ENCODE measurements around the gene SLC25A29.
"Not testable (repeated sequence)": the region's sequence is repeated elsewhere in the genome, so short reads cannot be mapped to it uniquely, and the experiment has no call there.

Gene SLC25A29

DNA sequence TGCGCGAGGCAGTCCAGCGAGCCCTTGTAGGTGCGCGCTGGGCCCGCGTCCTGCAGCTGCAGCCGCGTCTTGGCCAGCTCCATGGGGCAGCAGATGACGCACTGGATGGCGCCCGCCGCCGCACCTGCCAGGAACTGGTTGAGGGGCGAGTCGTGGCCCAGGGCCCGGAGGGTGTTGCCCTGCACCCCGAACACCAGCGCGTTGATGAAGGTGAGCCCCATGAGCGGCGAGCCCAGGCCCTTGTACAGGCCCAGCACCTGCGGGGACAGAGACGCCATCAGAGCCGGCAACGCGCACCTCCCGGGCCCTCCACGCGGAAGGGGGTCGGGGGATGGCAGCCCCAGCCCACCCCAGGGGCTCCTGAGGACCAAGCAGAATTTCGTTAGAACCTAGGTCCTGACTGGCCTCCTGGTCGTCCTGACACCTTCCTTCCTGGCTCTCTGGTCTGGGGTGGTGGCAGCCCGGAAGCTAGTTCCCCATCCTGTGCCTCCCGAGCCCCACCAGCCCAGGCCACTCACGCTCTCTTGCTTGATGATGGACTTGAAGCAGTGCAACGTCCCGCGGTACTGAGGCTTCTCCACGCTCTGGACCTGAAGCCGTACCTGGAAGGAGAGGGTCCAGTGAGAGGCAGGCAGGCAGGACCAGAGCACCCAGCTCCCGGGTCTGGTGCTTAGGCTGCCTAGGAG is 13.3 kb downstream of the SLC25A29 start:
- no peak for DNase-seq

DNA sequence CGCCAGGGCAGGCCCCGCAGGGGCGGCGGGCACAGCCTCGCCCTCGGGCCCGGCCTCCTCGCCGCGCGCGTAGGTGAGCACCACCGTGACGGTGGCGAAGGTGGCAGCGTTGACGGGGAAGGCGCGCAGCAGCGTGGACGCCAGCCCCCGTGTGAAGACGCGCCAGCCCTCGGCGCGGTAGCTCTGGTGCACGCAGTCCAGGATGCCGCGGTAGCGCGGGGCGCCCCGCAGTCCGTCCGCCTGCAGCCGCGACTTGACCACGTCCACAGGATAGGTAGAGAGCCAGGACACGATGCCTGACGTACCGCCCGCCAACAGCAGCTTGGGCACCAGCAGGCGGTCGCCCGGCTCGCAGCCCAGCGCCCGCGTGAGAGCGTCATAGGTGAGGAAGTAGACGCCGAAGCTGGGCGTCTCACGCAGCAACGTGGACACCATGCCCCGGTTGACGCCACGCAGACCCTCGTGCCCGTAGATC is 13.9 kb downstream of the SLC25A29 start:
- no peak for DNase-seq

DNA sequence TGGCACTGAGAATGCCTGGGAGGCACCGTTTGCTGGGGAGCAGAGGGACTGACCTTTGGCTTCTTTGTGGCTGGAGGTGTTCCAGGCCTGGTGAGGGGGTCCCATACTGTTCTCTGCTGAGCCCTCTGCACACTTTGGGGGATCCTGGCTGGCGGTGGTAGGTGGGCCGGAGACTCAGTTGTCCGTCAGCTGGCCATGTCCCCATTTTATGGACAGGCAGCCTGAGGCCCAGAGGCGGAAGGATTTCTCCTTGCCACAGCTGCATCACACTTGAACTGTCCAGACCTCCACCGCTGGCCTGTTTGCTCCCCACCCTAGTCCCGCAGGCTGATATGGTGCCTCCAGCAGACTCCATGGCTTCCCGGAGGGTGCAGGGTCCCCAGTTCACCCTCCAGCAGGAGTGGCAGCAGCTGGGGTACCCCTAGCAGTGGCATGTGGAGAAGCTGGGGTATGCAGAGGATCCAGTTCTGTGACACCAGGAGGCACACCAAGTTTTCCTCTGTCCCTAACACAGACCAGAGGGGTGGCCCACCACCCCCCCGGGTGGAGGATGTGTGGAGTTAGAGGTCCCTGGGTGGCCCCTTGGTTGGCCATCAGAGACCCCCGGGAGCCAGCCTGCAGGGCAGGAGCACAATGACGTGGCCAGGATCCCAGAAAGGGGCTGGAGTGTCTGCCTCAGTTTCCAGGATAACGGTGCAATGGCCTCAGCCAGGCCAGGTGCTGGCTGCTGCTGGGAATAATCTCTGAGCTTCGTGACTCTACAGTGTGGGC is 14.8 kb downstream of the SLC25A29 start:
- no peak for DNase-seq

DNA sequence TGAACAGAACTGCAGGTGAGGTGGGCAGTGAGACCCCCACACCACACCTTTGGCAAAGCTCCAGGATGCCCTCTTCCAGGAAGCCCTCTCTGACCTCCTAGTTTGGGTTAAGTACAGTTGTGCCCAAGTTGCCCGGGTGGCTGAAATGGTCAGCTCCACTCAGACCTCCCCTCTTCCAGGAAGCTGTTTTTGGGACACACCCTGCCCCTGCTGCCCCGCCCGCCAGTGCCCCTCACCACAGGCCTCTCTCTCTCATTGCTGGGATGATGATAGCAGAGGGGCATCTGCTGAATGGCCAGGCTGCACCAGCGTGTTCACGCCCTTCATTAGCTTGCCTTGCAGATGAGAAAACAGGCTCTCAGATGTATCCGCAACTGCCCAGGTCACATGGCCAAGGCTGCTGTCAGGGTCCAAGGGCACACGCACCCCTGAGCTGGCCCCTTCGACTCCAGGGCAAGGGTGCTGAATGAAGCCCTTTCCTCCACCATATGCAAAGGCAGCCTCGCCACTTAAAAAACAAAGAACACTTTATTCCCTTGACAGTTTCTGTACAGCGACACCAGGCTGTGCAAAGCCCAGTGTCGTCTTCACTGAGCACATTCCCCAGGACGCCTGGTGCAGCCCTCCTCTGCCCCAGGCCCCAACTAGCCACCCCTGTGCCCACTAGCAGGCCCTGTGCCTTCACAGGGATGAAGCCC is 15.5 kb downstream of the SLC25A29 start:
- DNase-seq, result no peak

DNA sequence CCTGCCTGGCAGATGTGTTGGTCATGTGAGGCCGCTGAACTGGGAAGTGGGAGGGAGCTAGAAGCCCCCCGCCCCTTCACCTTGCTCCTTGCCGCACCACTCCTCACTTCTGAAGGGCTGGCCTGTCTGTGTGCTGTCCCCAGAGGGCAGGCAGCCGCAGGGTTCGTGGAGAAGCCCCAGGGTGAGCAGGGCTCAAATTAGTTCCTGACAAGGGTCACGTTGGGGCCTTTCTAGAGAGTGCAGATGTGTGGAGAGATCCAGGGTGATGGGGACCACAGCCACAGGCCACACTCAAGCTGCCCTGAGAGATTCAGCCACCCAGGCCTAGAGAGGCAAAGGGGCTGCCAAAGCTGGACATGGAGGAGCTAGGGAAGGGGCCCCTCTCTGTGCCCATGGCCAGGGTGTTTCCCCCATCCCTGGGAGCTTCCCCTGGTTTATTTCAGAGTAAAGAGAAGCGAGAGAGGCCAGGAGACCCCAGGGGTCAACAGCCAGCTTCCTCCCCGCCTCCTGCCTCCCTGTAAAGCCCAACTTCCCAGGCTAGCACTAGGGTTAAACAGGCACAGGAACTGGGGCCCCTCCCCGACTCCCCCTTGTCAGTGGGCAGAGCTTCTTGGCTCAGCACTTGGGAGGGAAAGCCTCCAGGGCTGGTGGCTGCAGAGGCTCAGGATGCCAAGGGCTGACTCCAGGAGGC is 16.2 kb downstream of the SLC25A29 start:
- no peak for DNase-seq

DNA sequence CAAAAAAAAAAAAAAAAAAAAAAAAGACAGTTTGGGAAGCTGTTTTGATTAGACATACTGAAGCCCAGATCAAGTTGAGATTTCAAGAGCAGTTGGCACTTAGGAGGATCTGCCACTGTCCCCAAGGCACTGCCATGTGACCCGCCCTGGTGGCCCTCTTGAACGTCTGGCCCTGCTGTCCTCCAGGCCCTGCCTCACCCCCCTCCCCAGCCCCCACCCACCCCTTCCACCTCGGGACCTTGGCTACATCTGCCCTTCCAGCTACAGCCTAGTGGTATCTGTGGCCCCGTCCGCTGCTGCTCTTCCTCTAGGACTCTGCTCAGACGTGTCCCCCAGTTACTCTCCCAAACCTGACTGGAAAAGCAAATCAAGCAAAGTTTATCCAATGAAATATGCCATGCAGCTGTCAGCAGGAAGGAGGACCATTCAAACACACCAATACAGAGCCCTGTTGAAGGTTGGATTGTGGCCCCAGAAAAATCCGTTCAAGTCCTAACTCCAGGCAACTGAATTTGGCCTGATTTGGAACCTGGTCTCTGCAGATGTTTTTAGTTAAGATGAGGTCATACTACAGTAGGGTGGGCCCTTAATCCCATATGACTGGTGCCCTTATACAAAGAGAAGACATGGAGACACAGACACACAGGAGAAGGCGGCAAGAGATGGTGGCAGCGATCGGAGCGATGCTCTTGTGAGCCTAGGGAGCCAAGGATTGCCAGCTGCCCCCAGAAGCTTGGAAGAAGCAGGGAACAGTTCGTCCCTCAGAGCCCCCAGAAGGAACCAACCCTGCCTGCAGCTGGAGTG is 17.7 kb downstream of the SLC25A29 start:
- no peak for DNase-seq

DNA sequence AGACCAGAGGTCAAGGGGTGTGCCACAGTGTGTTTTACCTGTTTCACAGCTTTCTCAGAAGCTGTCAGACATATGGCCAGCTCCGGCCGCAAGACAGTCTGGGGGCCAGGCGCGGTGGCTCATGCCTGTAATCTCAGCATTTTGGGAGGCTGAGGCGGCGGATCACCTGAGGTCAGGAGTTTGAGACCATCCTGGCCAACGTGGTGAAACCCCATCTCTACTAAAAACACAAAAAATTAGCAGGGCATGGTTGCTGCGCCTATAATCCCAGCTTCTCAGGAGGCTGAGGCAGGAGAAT is 18.3 kb downstream of the SLC25A29 start:
- DNase-seq, result not testable (repeated sequence)

DNA sequence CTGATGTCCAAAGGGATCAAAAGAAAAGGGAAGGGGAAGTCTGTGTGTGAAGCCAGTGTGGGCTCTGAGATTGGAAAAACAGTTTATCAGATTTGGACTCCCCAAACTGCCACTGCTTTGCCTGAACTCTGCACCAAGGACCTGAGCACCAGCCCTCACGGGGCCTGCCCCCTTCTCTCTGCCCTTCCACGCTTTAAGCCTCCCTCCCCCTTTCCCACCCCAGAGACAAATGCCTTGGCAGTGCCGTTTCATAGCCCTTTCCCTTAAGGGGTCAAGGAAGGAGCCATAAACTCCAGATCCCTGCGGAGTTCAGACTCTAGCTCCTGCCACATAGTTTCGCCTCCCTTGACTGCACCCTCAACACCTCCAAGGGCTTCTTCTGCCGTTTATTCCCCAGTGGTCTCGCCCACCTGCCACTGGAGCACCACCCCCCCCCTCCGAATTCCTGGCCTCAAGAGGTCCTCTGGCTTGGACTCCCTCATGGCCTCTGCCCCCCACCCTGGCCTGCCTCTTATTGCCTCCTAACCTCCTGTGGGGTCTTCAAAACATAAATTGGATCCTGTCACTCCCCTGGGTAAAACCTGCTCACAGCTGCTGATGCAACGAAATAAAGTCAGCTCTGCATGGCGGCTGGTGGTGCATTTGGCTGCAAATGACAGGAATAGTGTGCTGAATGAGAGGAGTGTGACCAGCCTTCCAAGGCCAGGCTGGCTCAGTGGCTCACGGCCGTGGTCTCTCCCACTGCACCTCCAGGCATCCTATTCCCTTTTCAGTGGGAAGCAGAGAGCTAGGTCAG is 18.8 kb downstream of the SLC25A29 start:
- DNase-seq, result no peak

DNA sequence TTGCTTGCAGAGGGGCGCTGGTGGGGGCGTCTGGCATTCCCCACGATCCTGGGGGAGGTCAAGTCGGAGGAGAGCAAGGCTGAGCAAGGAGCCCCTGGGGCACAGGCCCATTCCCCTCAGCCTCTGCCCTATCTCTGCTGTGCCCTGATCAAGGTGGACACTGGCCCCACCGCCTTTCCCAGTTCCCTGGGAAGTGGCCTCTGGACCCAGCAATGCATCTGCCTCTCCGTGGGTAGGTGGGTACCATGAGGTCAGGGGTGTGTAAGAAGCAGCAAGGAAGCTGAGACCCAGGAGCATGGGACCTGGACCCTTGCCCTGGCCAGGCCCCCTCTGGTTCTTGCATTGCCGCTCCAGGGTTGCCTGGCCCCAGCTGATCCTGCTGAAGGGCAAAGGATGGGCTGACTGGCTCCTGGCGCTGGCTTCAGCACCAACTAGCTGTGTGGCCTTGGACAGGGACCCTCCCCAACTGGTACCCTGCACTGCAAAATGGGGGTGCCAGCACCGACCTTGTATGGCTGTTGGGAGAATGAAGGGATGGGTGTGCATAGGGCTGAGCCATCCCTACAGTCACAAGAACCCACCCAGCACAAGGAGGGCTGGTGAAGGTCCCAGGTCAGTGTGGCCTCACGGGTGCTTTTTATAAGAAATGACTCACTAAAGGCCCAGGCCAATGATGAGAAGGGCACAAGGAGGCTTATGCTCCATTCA is 19.6 kb downstream of the SLC25A29 start:
- DNase-seq, result no peak

DNA sequence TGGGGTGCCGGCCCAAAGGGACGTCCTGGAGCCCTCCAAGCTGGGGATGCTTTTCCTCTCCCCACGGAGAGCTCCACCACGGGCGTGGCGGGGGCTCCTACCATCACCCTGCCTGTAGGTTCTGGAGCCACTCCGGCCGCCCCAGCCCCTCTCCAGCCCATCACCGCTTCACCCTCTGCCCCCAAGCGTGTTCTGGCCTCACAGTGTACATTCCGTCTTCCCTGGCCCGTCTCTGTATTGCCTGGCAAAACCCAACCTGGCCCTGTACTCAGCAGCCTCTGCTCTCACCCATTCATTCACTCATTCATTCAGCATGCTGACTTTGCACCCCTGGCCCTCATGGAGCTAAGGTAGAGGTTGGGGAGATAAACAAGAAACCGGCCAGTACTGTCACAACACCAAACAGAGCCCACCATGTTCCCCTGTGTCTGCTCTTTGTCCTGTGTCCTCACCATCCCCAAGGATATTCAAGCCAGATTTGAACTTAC is 20.3 kb downstream of the SLC25A29 start:
- DNase-seq, result no peak

DNA sequence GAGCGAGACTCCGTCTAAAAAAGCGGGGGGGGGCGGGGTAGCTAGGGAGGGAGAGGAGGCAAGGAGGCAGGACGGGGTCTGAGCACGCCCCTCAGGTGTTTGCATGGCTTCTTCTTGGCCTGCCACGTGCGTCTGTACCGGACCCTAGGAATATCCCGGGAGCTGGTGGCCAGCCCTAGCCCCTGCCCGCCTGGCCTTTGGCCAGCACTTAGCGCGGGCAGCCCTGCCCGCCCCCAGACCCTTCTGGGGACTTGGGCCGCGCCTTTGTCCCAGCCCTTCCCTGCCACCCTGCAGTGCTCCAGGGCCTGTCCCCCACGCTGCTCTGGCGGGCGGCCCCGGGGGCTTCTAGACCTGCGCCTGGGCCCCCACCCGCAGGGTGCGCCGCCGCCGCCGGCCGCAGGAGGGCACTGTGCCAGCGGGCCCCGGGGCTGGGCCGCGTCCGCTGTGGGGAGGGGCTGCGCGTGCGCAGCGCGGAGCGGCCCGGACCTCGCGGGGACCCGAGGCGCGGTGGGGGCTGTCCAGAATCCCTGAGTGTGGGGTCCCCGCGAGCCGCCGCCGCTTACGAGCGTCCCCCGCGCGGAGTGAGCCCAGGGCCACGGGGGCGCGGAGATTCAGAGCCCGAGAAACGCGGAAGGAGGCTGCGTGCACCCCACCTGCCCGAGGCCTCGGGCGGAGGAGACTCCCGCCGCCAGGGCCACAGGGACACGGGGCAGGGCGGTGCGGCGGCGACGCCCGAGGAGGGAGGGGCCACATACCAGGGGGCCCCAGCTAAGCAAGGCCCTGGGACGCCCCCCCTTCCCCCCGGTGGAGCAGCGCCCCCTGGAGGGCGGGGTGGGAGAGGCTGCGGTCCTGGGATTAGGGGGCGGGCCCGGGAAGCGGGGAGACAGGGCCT is 21.0 kb downstream of the SLC25A29 start:
- peak; percentile 98 for DNase-seq

DNA sequence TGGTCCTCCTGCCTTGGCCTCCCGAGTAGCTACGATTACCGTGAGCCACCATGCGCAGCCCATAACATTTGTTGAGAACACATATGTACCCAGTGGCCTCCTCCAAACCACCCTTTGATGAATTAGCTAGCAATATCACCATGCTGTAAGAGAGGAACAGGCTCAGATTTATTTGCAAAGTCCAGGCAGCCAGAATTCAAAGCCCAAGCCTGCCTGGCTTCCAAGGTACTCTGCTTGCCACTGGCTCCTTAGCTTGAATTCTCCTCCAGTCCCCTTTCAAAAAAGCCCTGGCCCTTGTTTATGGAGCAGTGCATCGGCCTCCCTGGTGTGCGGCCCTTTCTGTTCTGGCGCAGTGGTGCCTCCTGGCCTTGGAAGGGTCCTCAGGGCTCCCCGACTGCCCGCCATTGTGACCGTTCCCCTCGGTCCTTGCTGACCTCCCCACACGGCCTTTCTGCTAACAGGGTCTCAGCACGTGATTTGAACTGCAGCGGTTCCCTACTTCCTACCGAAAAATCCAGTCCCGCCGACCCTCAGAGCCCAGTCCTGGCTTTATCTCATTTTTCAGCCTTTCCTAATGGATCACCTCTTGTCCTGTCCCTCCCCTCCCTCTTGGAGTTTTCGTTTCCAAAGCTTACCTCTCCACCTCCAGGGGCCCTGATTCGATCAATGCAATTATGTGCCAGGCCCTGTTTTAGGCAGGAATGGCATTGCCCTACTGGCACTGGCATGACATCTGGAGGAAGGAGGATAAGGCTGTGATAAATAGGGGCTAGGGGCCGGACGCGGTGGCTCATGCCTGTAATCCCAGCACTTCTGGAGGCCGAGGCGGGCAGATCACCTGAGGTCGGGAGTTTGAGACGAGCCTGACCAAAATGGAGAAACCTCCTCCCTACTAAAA is 22.0 kb downstream of the SLC25A29 start:
- DNase-seq, result no peak

DNA sequence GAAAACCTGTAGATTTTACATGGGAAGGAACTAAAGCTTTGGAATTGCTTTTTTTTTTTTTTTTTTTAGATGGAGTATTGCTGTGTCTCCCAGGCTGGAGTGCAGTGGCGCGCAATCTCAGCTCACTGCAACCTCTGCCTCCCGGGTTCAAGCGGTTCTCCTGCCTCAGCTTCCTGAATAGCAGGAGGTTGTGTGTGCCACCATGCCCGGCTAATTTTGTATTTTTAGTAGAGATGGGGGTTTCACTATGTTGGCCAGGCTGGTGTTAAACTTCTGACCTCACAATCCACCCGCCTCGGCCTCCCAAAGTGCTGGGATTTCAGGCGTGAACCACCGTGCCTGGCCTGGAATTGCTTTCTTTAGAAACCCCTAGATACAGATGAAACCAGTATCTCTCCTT is 22.8 kb downstream of the SLC25A29 start:
- DNase-seq, result not testable (repeated sequence)

DNA sequence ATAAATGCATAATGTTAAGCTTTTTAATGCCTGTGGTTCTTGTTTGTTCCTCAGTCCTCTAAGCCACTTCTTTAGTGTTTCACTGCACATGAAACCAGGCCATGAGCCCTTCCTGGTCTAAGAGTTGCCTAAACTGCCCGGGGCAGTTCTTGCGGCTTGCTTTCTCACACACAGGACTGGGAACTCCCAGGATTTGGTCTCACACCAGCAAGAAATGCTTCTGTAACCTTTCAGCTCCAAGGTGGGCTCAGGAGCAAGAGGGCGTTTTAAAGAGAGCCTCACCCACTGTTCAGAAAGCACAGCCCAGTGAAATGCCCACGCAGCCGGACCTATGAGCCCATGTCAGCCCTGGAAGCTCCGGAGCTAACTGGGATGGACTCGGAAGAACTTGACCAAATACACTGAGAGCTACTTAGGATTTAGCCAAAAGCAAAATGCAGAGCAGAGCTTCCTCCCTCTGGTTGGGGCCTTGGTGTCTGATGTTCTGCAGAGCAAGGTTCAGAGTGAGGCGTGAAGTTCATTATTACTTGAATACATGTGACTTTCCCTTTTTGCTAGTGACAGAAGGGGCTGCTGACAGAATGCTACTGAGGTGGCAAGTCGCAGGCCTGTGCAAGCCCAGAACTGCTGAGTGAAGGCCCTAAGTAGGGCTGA is 23.4 kb downstream of the SLC25A29 start:
- DNase-seq, result no peak

DNA sequence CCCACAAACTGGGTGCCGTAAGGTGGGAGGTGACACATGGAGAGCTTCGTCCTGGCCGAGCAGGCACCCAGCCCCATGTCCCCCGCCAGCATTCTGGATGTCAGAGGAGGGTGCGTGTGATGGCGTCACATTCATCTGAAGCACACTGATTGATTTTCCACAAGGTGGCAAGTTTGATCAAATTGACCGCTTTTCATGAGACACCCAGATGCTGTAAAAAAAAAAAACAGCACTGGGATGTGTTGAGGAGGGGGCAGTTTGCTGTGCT is 24.2 kb downstream of the SLC25A29 start:
- DNase-seq, result no peak

DNA sequence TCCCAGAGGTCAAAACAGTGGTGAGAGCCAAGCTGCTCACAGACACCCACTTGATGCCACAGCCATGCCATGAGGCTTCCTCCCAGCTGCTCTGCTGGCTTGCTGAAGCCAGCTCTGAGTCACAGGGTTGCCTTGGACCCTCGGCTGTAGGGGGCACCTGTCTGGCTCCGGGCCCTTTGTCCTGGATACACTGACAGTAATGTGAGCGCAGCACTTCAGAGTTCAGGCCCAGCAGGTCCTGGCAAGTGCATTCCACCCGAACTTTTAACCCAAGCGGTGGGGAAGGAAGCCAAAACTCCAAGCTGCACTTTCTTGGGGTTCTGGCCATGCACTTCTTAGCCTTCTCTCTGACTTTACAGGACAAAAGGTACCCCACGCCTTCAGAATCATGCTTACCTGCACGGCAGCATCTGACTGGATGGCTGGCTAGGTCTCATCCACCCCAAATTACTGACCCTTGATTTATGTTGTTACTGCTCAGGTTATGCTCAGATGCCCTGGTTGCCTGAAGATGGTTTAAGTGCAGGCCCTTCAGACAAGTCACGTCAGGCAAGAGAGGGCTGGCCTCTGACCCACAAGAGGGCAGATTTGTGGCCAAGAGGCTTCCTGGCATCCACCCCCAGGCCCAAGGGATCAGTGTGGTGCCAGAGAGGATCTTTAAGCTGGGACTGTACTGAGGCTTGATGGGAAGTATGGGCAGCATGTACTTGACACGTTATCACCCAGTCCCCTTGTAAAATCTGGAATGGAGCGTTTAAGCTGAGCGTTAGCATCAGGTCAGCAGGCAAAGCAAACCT is 24.8 kb downstream of the SLC25A29 start:
- no peak for DNase-seq

DNA sequence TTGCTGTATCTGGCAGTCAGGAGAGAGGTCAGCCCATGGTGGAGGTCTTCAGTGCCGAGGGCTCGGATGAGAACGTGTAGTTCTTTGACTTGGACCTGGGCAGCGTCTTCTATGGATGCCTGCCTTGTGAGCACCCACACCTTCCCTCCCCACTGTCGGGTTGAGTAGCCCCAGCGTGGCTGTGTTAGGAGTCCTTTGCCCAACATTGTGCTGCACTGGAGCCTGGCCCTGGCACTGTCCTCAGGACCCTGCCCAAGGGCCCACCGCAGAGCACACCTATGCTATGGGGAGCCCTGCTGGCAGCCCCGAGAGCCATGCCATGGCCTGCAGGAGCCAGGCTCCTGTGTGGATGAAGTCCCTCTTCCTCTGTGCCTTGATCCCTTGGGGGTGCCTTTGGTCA is 26.7 kb downstream of the SLC25A29 start:
- no peak for DNase-seq

DNA sequence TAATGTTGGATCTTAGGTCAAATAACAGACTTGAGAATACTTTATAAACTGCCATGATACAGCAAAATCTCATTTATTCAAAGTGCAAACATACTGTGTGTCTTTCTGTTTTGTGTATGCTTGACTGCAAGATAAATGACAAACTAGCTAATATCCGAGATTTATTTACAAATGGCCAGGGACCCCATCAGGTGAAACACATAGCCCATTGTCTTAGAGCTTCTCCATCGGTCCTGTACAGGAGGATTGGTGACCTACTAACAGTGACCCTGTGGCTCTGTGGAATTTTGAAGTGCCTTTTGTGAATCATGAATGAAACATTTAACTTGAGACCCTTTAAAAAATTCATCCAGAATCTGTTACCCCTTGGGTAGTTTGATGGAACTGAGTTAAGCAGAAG is 27.1 kb downstream of the SLC25A29 start:
- no peak for DNase-seq

Measured in 8988T (cell line).